Tibial nerve (tissue), 4 donors: ENCODE data around the gene ABR. TPM values are rescaled to one million over a fixed set of nuclear protein-coding genes. Genes with fewer than 3 reads are reported as not detected.

ENCODE experiments used
- DNase-seq, 2 donors: peaks; one replicate each; pipeline ENCODE4 v3.0.0-alpha.2; 2019; ENCODE audit warnings: low spot score in 2 of 2
- H3K27ac ChIP-seq, 4 donors: fragments of 200-600 bp; sonication (generic) in 3 of 4; one replicate each; pipeline ENCODE4 v1.5.1; 2017 to 2019; ENCODE audit warnings: mild to moderate bottlenecking in 1 of 4
- H3K27me3 ChIP-seq, 2 donors: fragments of 200-600 bp; sonication (generic) in 1 of 2; one replicate each; pipeline versions ENCODE4 v1.5.1 to v1.6.0; 2017 to 2019
- H3K36me3 ChIP-seq, 3 donors: fragments of 200-600 bp; sonication (generic); one replicate each; pipeline ENCODE4 v1.5.1; 2018 to 2019
- H3K4me1 ChIP-seq, 4 donors: fragments of 200-600 bp; sonication (generic) in 3 of 4; one replicate each; pipeline ENCODE4 v1.5.1; 2017 to 2019
- H3K4me3 ChIP-seq, 4 donors: fragments of 200-600 bp; sonication (generic) in 3 of 4; one replicate each; pipeline ENCODE4 v1.5.1; 2017 to 2019; ENCODE audit warnings: mild to moderate bottlenecking in 1 of 4, moderate library complexity in 1 of 4
- H3K9me3 ChIP-seq, 4 donors: fragments of 200-600 bp; sonication (generic) in 3 of 4; one replicate each; pipeline ENCODE4 v1.5.1; 2017 to 2019
- CTCF ChIP-seq, 5 experiments: fragments of 200-600 bp in 3 of 5; fragments of 450-650 bp in 2 of 5; sonication (generic) in 3 of 5; IDR thresholded peaks; one replicate each; pipeline ENCODE4 v1.5.1; 2016 to 2019; ENCODE audit warnings: antibody characterized with exemption in 5 of 5, mild to moderate bottlenecking in 3 of 5, moderate library complexity in 2 of 5
- EP300 ChIP-seq, 2 donors: sonication (generic); formaldehyde crosslinking; IDR thresholded peaks; one replicate each; pipeline ENCODE4 v1.6.1; 2017; ENCODE audit warnings: antibody characterized with exemption in 2 of 2, mild to moderate bottlenecking in 1 of 2
- POLR2A ChIP-seq, 2 donors: fragments of 450-650 bp; IDR thresholded peaks; one replicate each; pipeline ENCODE4 v1.6.1; 2017; ENCODE audit warnings: antibody characterized with exemption in 2 of 2, mild to moderate bottlenecking in 2 of 2, moderate library complexity in 2 of 2
- WGBS, 2 donors: methylation state at CpG; one replicate each; pipeline ENCODE4 v1.1.5; 2018; 5-methylcytosine and 5-hydroxymethylcytosine counted together
- total RNA-seq, 4 donors: library from RNA; depleted of rRNA; stranded (reverse); fragments of >200 nt; gene quantifications; one replicate each; pipeline ENCODE4 v1.1.0, GENCODE V29; 2016

ABR gene
- total RNA-seq, 4 donors from 2014 or later, result 88.8 to 193 (median 133) TPM

- Histone ChIP-seq H3K27ac (no peak overlapping the region), H3K27me3 (no peaks in the 10 kb centered on the region), H3K9me3 (no peaks in the 10 kb centered on the region), H3K4me3 (no peak overlapping the region), H3K4me1 (peaks cover 0 to 6% (median 0%) of the 10 kb centered on the region in 4 donors), H3K36me3 (peaks cover 0 to 25% (median 0%) of the 10 kb centered on the region in 3 donors)
- TF ChIP-seq EP300 (IDR thresholded peaks at IDR 0.05) (no peak), CTCF (IDR thresholded peaks at IDR 0.05) (no peak), POLR2A (IDR thresholded peaks at IDR 0.05) (no peak)
- WGBS, 2 donors, result 68 to 69% methylated on average over 9 to 10 of the region's 10 CpGs
- DNase-seq, result no peak
Measured at GRCh38 chr17:1019451-1019850, 160.3 kb downstream of the ABR start.

- TF ChIP-seq CTCF (IDR thresholded peaks at IDR 0.05) (no peak), POLR2A (IDR thresholded peaks at IDR 0.05) (no peak), EP300 (IDR thresholded peaks at IDR 0.05) (no peak)
- Histone ChIP-seq H3K4me1 (peaks cover 0 to 6% (median 0%) of the 10 kb centered on the region in 4 donors), H3K27me3 (no peaks in the 10 kb centered on the region), H3K4me3 (no peak overlapping the region), H3K27ac (no peak overlapping the region), H3K9me3 (no peaks in the 10 kb centered on the region), H3K36me3 (peaks cover 0 to 18% (median 0%) of the 10 kb centered on the region in 3 donors)
- no peak for DNase-seq
- 83 to 88% methylated on average over 11 of the region's 11 CpGs for WGBS, 2 donors
Measured at GRCh38 chr17:1018547-1018946, 161.2 kb downstream of the ABR start.

- H3K27me3 ChIP-seq, result no peaks in the 10 kb centered on the region
- 87 to 94% methylated on average over 8 to 9 of the region's 9 CpGs for WGBS, 2 donors
- peaks cover 0 to 38% (median 0%) of the 10 kb centered on the region in 3 donors for H3K36me3 ChIP-seq
- no peaks in the 10 kb centered on the region for H3K9me3 ChIP-seq
- H3K4me3 ChIP-seq, result no peak overlapping the region
- DNase-seq, result no peak
- H3K4me1 ChIP-seq, result peaks cover 0 to 22% (median 0%) of the 10 kb centered on the region in 4 donors
- no peak for TF ChIP-seq CTCF (IDR thresholded peaks at IDR 0.05)
- no peak for TF ChIP-seq POLR2A (IDR thresholded peaks at IDR 0.05)
- no peak for TF ChIP-seq EP300 (IDR thresholded peaks at IDR 0.05)
- H3K27ac ChIP-seq, result no peak overlapping the region
Measured at GRCh38 chr17:1013729-1014090, 166.1 kb downstream of the ABR start.

- no peaks in the 10 kb centered on the region for H3K27me3 ChIP-seq
- WGBS, 2 donors, result 86 to 88% methylated on average over 26 to 27 of the region's 30 CpGs
- no peak overlapping the region for H3K27ac ChIP-seq
- no peak for DNase-seq
- H3K4me3 ChIP-seq, result no peak overlapping the region
- peaks cover 0 to 28% (median 0%) of the 10 kb centered on the region in 4 donors for H3K4me1 ChIP-seq
- no peaks in the 10 kb centered on the region for H3K9me3 ChIP-seq
- peaks cover 0 to 44% (median 0%) of the 10 kb centered on the region in 3 donors for H3K36me3 ChIP-seq
- TF ChIP-seq EP300 (IDR thresholded peaks at IDR 0.05) (no peak), POLR2A (IDR thresholded peaks at IDR 0.05) (no peak), CTCF (IDR thresholded peaks at IDR 0.05) (no peak)
Measured at GRCh38 chr17:1012823-1013728, 166.7 kb downstream of the ABR start.
